Right lobe of liver (tissue), 6 donors: ENCODE measurements around the gene LYPD4. TPM values are rescaled to one million over a fixed set of nuclear protein-coding genes. Genes with fewer than 3 reads are reported as not detected.
A peak's percentile ranks its signal among the peaks of the same experiment; 100 is the strongest.

Experiments used
- ATAC-seq, 4 donors: fragments of 200-7000 bp; cut with Tn5 transposase; one replicate each; pipeline ENCODE4 v1.9.1; 2020; ENCODE audit warnings: mild to moderate bottlenecking in 4 of 4, moderate library complexity in 4 of 4
- DNase-seq, 3 donors: peaks; one replicate each; pipeline ENCODE4 v3.0.0-alpha.2; 2020
- H3K27ac ChIP-seq, 3 donors: fragments of 200-600 bp; one replicate each; pipeline ENCODE4 v1.8.0; 2022
- H3K27me3 ChIP-seq, 2 donors: fragments of 200-600 bp; one replicate each; pipeline ENCODE4 v1.8.0; 2022
- H3K36me3 ChIP-seq, 4 donors: fragments of 200-600 bp; sonication (generic) in 1 of 4; one replicate each; pipeline versions ENCODE4 v1.5.1 to v1.8.0; 2017 to 2022; ENCODE audit warnings: control low read depth in 1 of 4
- H3K4me1 ChIP-seq, 4 donors: fragments of 200-600 bp; sonication (generic) in 1 of 4; one replicate each; pipeline versions ENCODE4 v1.5.1 to v1.8.0; 2017 to 2022; ENCODE audit warnings: control low read depth in 1 of 4
- H3K4me3 ChIP-seq, 3 donors: fragments of 200-600 bp; one replicate each; pipeline ENCODE4 v1.8.0; 2022
- H3K9me3 ChIP-seq, 4 donors: fragments of 200-600 bp; sonication (generic) in 1 of 4; one replicate each; pipeline versions ENCODE4 v1.5.1 to v1.8.0; 2017 to 2022; ENCODE audit warnings: control low read depth in 1 of 4
- POLR2A ChIP-seq: fragments of 450-650 bp; IDR thresholded peaks from one replicate; pipeline ENCODE4 v1.6.1; 2017; ENCODE audit warnings: antibody characterized with exemption, mild to moderate bottlenecking
- WGBS: methylation state at CpG from one replicate; pipeline ENCODE4 v1.1.6; 2018; ENCODE audit warnings: low coverage, low lambda C conversion rate; ENCODE audit not compliant: insufficient coverage; ENCODE audit errors: missing lambda C conversion rate; 5-methylcytosine and 5-hydroxymethylcytosine counted together
- intact Hi-C, 2 donors: fragments of 100-400 bp; cut with DNase I; formaldehyde crosslinking; loops; one replicate each; pipeline versions ENCODE4 v1.11.2 to v1.14.1; 2022
- total RNA-seq, 6 experiments: library from RNA; depleted of rRNA in 2 of 6; stranded (reverse); fragments of >200 nt in 2 of 6; fragmentation: NEBNext Ultra II Directional in 3 of 6; extraction: Animal tissue kit (Norgen Biotek cat#: 25700) in 3 of 6; gene quantifications; one replicate each; pipeline versions ENCODE4 v1.1.0 to v1.2.4, GENCODE V29; 2016 to 2023
- TF ChIP-seq, protein P1 (sequence below), 4 donors: fragments of 200-600 bp in 3 of 4; fragments of 450-650 bp in 1 of 4; IDR thresholded peaks; one replicate each; pipeline versions ENCODE4 v1.5.1 to v1.8.0; 2016 to 2022; ENCODE audit warnings: antibody characterized with exemption in 4 of 4, mild to moderate bottlenecking in 2 of 4
- donor health status: DM: no; HTN: yes; CAD: no.
- donor health status: DM: no; HTN: no; CAD: no.
- donor health status: DM: no; HTN: no; CAD: no.
- donor health status: DM: no; HTN: yes; CAD: no.
- donor health status: DM: no; HTN: yes; CAD: no.

The LYPD4 gene
- total RNA-seq, 6 experiments from 2014 or later = not detected

DNA sequence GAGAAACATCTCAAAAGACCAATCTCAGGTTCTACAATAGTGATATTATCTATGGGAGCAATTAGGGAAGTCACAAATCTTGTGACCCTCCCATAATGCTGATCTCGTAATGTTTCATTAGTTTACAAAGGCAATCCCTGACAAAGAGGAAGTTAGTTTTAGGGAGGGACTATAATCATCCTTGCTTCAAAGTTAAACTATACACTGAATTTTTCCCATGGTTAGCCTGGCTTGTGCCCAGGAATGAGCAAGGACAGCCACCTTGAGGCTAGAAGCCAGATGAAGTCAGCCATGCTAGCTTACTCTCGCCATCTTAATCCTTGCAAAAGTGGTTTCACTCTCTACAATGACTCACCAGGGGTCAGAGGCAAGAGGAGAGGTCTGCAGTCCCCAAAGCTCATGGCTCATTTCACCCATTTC is 42.7 kb downstream of the LYPD4 start:
- peak in 3 of 4 donors; percentile 33 to 61 (median 50) for ATAC-seq

DNA sequence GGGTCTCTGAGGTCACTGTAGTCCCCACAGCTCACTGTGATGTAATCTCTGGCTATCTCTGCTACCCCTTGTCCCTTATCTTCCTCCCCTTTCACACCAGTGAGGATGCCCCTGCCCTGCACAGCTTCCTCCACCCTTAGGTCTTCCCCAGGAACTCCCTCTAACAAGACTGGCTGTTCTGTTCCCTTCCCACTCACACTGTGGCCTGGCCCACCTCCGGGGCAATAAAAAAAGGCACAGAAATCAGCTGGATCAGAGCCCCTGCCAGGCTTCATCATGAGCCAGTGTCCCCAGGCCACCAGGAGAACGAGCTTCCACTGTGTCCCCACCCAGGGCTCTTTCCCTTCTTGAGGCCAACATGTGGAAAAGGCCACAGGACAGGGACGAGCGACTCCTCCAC is 43.5 kb downstream of the LYPD4 start:
- H3K9me3 ChIP-seq = no peaks in the 10 kb centered on the region
- WGBS = 46% methylated on average over 3 of the region's 4 CpGs
- no peaks in the 10 kb centered on the region for H3K36me3 ChIP-seq
- no peaks in the 10 kb centered on the region for H3K4me1 ChIP-seq
- DNase-seq = peak in 1 of 3 donors; percentile 46
- TF ChIP-seq POLR2A = no peak
- TF ChIP-seq, protein P1, sequence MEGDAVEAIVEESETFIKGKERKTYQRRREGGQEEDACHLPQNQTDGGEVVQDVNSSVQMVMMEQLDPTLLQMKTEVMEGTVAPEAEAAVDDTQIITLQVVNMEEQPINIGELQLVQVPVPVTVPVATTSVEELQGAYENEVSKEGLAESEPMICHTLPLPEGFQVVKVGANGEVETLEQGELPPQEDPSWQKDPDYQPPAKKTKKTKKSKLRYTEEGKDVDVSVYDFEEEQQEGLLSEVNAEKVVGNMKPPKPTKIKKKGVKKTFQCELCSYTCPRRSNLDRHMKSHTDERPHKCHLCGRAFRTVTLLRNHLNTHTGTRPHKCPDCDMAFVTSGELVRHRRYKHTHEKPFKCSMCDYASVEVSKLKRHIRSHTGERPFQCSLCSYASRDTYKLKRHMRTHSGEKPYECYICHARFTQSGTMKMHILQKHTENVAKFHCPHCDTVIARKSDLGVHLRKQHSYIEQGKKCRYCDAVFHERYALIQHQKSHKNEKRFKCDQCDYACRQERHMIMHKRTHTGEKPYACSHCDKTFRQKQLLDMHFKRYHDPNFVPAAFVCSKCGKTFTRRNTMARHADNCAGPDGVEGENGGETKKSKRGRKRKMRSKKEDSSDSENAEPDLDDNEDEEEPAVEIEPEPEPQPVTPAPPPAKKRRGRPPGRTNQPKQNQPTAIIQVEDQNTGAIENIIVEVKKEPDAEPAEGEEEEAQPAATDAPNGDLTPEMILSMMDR (IDR thresholded peaks at IDR 0.05) = no peak
- no peaks in the 10 kb centered on the region for H3K27me3 ChIP-seq
- H3K4me3 ChIP-seq = no peak overlapping the region
- no peak overlapping the region for H3K27ac ChIP-seq
- intact Hi-C loops = no loop called here
- no peak for ATAC-seq

More for the DNA sequence above, 42.7 kb downstream of the LYPD4 start:
- intact Hi-C loops = no loop called here
- H3K36me3 ChIP-seq = no peaks in the 10 kb centered on the region
- no peaks in the 10 kb centered on the region for H3K9me3 ChIP-seq
- DNase-seq = peak in 1 of 3 donors; percentile 29
- WGBS = 21% methylated on average over 2 of the region's 2 CpGs
- no peaks in the 10 kb centered on the region for H3K4me1 ChIP-seq
- H3K27me3 ChIP-seq = no peaks in the 10 kb centered on the region
- no peak overlapping the region for H3K4me3 ChIP-seq
- TF ChIP-seq POLR2A = no peak
- TF ChIP-seq, protein P1 (IDR thresholded peaks at IDR 0.05) = no peak
- H3K27ac ChIP-seq = peak overlapping the region in 1 of 3 donors; percentile 18

DNA sequence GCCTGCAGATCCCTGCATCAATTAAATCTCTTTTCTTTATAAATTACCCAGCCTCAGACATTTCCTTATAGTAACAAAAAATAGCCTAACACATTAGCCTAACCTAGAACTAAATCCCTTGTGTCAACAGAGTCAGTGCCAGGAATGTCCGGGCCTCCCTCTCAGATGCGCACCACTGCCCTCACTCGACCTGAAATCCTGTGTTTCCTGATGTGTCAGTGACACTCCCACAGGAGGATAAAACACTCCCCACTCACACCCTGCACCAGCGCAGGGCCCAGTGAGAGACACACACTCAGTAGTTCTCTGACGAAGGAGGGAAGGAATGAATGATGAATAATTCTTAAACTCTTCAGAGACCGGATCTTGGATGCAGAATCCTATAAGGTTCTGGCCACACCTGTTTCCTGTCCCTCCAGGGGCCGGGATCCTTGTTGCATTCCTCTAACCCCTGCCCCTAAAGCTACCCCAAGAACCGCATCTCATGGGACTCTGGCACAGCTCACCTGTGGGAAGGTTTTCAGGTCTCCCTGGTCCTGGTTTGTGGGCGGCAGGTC is 45.0 kb downstream of the LYPD4 start:
- Histone ChIP-seq H3K9me3 (no peaks in the 10 kb centered on the region), H3K4me1 (no peaks in the 10 kb centered on the region), H3K36me3 (no peaks in the 10 kb centered on the region), H3K4me3 (no peak overlapping the region), H3K27ac (no peak overlapping the region), H3K27me3 (no peaks in the 10 kb centered on the region)
- DNase-seq (peak in 1 of 3 donors; percentile 42), ATAC-seq (no peak)
- intact Hi-C loops = no loop called here
- TF ChIP-seq, protein P1 (IDR thresholded peaks at IDR 0.05) = no peak
- no peak for TF ChIP-seq POLR2A
- WGBS = 52% methylated on average over 9 of the region's 9 CpGs

DNA sequence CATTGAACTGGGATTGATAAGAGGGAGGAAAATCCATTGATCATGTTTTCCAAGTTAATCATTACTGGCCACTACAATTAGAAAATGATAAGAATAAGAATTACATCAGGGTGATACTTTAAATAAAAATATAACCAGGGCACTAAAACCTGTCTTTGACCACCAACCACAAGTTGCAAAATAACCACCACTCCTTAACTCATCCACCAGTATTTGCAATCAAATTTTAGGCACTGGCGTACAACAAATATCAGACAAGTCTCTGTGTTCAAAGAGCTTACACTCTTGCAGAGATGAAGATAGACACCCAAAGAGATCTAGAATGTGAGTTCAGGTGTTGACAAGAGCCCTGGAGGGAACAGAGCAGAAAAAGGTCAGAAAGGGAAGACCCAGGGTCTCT is 47.6 kb downstream of the LYPD4 start:
- ATAC-seq (no peak), DNase-seq (no peak)
- Histone ChIP-seq H3K4me1 (no peaks in the 10 kb centered on the region), H3K27ac (no peak overlapping the region), H3K4me3 (no peak overlapping the region), H3K9me3 (no peaks in the 10 kb centered on the region), H3K36me3 (no peaks in the 10 kb centered on the region), H3K27me3 (no peaks in the 10 kb centered on the region)
- intact Hi-C loops = no loop called here
- no peak for TF ChIP-seq POLR2A
- TF ChIP-seq, protein P1 (IDR thresholded peaks at IDR 0.05) = no peak
- WGBS = 42% methylated on average over 1 of the region's 1 CpG

DNA sequence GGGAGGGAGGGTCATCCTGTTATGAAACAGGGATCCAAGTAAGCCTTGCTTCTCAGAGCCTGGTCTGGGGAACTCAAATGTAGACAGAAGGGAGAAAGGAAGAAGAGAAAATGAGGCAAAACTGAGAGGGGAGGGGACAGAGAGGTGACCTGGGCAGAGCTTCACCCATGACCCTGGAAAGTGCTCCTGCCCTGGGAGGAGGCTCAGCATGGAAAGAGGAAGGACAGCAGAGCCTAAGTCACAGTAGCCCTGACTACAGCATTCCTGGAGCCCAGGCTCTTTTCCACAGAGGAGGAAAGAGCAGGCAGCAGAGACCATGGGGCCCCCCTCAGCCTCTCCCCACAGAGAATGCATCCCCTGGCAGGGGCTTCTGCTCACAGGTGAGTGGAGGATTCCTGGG is 48.1 kb downstream of the LYPD4 start, which contains the start of gene CEACAM3:
TSS of gene CEACAM3 (plus strand) at position 226 of the 400 bp plus-strand sequence. CDS start at position 317, 91 bp downstream.
- intact Hi-C loops = no loop called here
- H3K27ac ChIP-seq = no peak within 1 kb of the TSS
- ATAC-seq = peak; percentile 40 to 63 (median 59)

More for the DNA sequence above, 48.1 kb downstream of the LYPD4 start, which contains the start of gene CEACAM3:
- Histone ChIP-seq H3K4me1 (no peaks in the 10 kb centered on the region), H3K9me3 (no peaks in the 10 kb centered on the region), H3K36me3 (no peaks in the 10 kb centered on the region), H3K4me3 (no peak within 1 kb of the TSS), H3K27me3 (no peaks in the 10 kb centered on the region)
- TF ChIP-seq POLR2A = no peak
- TF ChIP-seq, protein P1 (IDR thresholded peaks at IDR 0.05) = no peak
- DNase-seq = no peak
